OCI-LY3 (cell line): ENCODE data around the gene CEP41.

Experiments used
- H2AFZ ChIP-seq: fragments of 200-600, 300-600 bp; shearing (Covaris generic); 2 replicates; pipeline ENCODE4 v1.6.0; 2014; ENCODE audit warnings: antibody characterized with exemption, low read depth, low read length
- H3K27ac ChIP-seq: fragments of 200-600, 300-600 bp; sonication (generic); 2 replicates; pipeline ENCODE4 v1.5.1; 2014; ENCODE audit warnings: mild to moderate bottlenecking, low read length, moderate library complexity, mixed read lengths
- H3K27me3 ChIP-seq: fragments of 200-600, 300-600 bp; sonication (generic); 2 replicates; pipeline ENCODE4 v1.6.1; 2014; ENCODE audit warnings: low read depth, low read length, mixed read lengths
- H3K36me3 ChIP-seq: fragments of 200-600, 300-600 bp; sonication (generic); replicated peaks from 2 replicates; pipeline ENCODE3; 2014; ENCODE audit warnings: low read depth, low read length, mixed read lengths
- H3K4me1 ChIP-seq: fragments of 300-600, 200-600 bp; sonication (generic); 2 replicates; pipeline ENCODE4 v1.6.1; 2014; ENCODE audit warnings: low read length, mixed read lengths
- H3K4me2 ChIP-seq: fragments of 200-600, 300-600 bp; sonication (generic); 2 replicates; pipeline ENCODE4 v1.6.1; 2014; ENCODE audit warnings: low read length, mixed read lengths
- H3K4me3 ChIP-seq: fragments of 300-600, 200-600 bp; sonication (generic); 2 replicates; pipeline ENCODE4 v1.5.1; 2014; ENCODE audit warnings: antibody characterized with exemption, mild to moderate bottlenecking, low read length, moderate library complexity
- H3K79me2 ChIP-seq: fragments of 300-600, 200-600 bp; shearing (Covaris generic); 2 replicates; pipeline ENCODE4 v1.6.1; 2014; ENCODE audit warnings: mild to moderate bottlenecking, low read length, mixed read lengths
- H3K9ac ChIP-seq: fragments of 300-600, 200-600 bp; shearing (Covaris generic); 2 replicates; pipeline ENCODE4 v1.6.0; 2014; ENCODE audit warnings: mild to moderate bottlenecking, low read length, moderate library complexity
- H3K9me3 ChIP-seq: fragments of 200-600, 300-600 bp; shearing (Covaris generic); 2 replicates; pipeline ENCODE4 v1.6.1; 2014; ENCODE audit warnings: low read length, mixed read lengths; ENCODE audit not compliant: insufficient read depth
- H4K20me1 ChIP-seq: fragments of 200-600, 300-600 bp; sonication (generic); 2 replicates; pipeline ENCODE4 v1.6.1; 2016; ENCODE audit warnings: low read length, mixed read lengths; ENCODE audit not compliant: insufficient read depth
- CTCF ChIP-seq: fragments of 200-600, 300-600 bp; sonication (generic); IDR thresholded peaks from 2 replicates; pipeline ENCODE4 v1.5.1; 2014; ENCODE audit warnings: antibody characterized with exemption, low read length, low read depth
- EZH2phosphoT487 ChIP-seq: fragments of 200-600 bp; shearing (Covaris generic); IDR thresholded peaks from 2 replicates; pipeline ENCODE4 v1.6.1; 2018; ENCODE audit warnings: antibody characterized with exemption, mixed run types, low read depth

CEP41 gene

DNA sequence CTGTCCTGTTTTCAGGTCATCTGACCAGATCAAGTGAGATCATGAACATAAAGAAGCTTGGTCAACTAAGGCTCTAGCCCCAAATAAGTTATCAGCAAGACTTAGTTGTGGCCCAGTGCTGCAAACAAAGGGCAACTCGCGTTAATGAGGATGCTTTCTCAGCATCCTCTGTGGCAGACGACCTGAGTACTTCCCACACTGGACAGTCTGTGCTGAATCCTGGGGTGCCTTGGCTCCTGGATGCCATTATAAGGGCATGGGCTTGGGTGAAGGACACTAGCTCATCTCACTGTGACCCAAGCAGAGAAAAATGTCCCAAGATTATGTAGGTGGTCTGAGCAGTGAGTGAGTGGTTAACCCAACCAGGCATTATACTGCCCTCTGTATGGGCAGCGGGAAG, 82.3 kb downstream of the CEP41 start:
- H4K20me1 ChIP-seq = no peaks in the 10 kb centered on the region
- 0 out of 2 replicates have a peak, but pooled peaks cover 7% of the 10 kb centered on the region for H3K9me3 ChIP-seq
- H3K4me3 ChIP-seq = no peak overlapping the region
- TF ChIP-seq CTCF = no peak
- TF ChIP-seq EZH2phosphoT487 = no peak
- no peaks in the 10 kb centered on the region for H3K79me2 ChIP-seq
- H3K36me3 ChIP-seq = no peaks in the 10 kb centered on the region
- H3K9ac ChIP-seq = no peak overlapping the region
- no peak overlapping the region for H2AFZ ChIP-seq
- H3K27me3 ChIP-seq = no peaks in the 10 kb centered on the region
- H3K27ac ChIP-seq = no peak overlapping the region
- H3K4me1 ChIP-seq = no peaks in the 10 kb centered on the region
- no peak overlapping the region for H3K4me2 ChIP-seq

DNA sequence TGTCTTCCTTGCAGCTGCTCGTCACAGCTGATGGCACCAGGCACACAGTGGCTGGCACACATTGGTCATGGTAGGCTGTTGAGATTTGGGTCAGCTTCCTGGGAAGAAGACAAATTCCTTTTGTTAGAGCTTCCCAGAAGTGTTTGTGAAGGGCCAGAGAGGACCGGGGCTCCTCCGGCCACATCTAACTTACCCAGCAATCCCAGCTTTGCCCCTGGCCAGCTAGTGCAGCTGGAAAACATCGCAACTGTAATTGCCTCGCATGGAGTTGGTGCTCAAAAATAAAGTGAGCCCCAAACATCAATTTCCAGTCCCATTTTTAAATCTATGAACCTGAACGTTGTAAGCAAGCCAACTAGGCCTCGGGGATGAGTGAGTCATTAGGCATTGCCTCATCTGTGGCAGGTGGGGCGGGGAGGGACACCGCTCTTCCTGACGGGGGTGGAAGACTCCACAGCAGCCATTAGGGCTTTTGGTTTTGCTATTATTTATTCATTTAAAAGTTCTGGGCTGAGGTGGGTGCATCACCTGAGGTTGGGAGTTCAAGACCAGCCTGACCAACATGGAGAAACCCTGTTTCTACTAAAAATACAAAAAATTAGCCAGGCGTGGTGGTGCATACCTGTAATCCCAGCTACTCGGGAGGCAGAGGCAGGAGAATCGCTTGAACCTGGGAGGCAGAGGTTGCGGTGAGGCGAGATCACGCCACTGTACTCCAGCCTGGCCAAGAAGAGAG, 83.8 kb downstream of the CEP41 start:
- Histone ChIP-seq H3K36me3 (no peaks in the 10 kb centered on the region), H3K4me2 (no peak overlapping the region), H3K27me3 (no peaks in the 10 kb centered on the region), H3K4me3 (no peak overlapping the region), H4K20me1 (no peaks in the 10 kb centered on the region), H3K79me2 (no peaks in the 10 kb centered on the region), H3K9me3 (0 out of 2 replicates have a peak, but pooled peaks cover 7% of the 10 kb centered on the region), H3K9ac (no peak overlapping the region), H3K27ac (no peak overlapping the region), H3K4me1 (no peaks in the 10 kb centered on the region), H2AFZ (no peak overlapping the region)
- TF ChIP-seq CTCF (no peak), EZH2phosphoT487 (no peak)

DNA sequence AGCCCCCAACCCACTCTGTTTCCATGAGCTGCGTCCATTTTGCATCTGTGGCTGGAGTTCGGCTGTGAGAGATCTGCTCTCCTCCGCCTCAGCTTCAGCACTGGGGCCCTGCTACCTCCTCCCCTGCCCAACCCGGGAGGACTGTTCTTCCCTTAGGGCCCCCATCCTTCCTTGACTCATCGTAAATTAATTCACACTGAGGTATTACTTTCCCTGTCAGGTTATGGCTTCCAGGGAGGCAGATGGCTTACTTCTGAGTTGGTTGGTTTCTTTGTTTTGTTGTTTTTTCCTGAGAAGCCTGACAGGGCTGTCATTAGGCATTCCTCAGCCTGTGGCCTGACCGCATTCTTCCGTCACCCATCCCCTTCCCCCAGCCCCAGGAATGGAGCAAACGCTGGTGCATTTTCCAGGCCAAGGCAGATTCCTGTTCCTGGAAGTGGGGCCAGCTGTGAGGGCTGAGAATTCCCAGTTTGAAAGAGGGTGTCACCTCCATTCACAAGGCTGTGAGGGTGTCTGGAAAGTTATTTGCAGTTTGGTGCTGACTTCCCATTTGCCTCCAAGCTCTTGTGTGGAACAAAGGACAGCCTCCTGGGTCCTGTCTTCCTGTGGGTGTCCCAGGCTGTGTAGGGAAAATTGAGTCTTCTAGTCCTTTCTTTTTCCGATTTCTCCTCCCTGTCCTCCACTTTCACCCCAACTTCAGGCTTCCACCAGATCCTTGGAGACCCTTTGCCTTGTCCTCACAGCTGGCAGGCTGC, 84.5 kb downstream of the CEP41 start:
- Histone ChIP-seq H3K27me3 (no peaks in the 10 kb centered on the region), H3K79me2 (no peaks in the 10 kb centered on the region), H3K4me3 (no peak overlapping the region), H2AFZ (no peak overlapping the region), H4K20me1 (no peaks in the 10 kb centered on the region), H3K4me2 (no peak overlapping the region), H3K27ac (no peak overlapping the region), H3K4me1 (peaks cover 2% of the 10 kb centered on the region), H3K9ac (no peak overlapping the region), H3K36me3 (no peaks in the 10 kb centered on the region), H3K9me3 (0 out of 2 replicates have a peak, but pooled peaks cover 7% of the 10 kb centered on the region)
- TF ChIP-seq CTCF = no peak
- no peak for TF ChIP-seq EZH2phosphoT487

DNA sequence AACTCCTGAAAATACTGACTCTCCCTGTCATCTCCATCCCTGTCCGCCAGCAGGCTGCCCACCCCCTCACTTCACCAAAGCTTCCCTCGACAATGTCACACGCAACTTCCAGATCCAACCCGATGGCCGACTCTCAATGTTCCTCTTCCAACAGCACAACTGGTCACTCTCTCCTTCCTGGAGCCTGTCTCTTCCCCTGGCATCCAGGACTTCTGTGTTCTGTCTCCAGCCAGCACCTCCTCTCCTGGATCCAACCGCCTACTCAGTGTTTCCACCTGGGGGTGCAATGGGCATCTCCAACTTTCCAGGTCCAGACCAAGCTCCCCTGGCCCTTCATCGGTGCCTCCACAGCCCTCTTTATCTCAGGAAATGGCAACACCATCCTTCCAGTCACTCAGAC, 87.6 kb downstream of the CEP41 start:
- no peak overlapping the region for H2AFZ ChIP-seq
- H3K36me3 ChIP-seq = no peaks in the 10 kb centered on the region
- no peak overlapping the region for H3K4me3 ChIP-seq
- TF ChIP-seq EZH2phosphoT487 = no peak
- no peak for TF ChIP-seq CTCF
- no peak overlapping the region for H3K27ac ChIP-seq
- no peak overlapping the region for H3K4me2 ChIP-seq
- no peak overlapping the region for H3K9ac ChIP-seq
- H3K27me3 ChIP-seq = no peaks in the 10 kb centered on the region; the same call in 1 of the 2 replicates
- H3K9me3 ChIP-seq = no peaks in the 10 kb centered on the region
- H3K4me1 ChIP-seq = peaks cover 8% of the 10 kb centered on the region
- H3K79me2 ChIP-seq = no peaks in the 10 kb centered on the region
- no peaks in the 10 kb centered on the region for H4K20me1 ChIP-seq
